Superior temporal gyrus (tissue), 1 donor: ENCODE data around the gene RAB20.
"Not testable (repeated sequence)": the region's sequence is repeated elsewhere in the genome, so short reads cannot be mapped to it uniquely, and the experiment has no call there.

Experiments
- DNase-seq: peaks from one replicate; pipeline ENCODE4 v3.0.0-alpha.2; 2016; ENCODE audit errors: extremely low spot score

RAB20 gene

GRCh38 chr13:110575322-110576069 is 14.0 kb upstream of the RAB20 start:
- DNase-seq = no peak

DNA sequence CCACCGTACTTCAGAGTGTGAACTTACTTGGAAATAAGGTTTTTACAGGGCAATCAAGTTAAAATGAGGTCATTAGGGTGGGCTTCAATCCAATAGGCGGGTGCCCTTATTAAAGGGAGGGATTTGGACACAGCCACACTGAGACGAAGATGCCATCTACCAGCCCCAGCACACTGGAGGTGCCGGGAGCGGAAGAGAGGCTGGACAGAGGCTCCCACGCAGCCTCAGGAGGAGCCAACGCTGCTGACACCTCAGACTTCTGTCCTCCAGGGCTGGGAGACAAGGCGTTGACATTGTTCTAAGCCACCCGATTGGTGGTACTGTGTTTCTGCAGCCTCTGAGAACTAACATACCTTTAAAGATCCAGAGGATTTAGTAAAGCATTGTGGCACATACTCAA is 12.6 kb upstream of the RAB20 start:
- DNase-seq = no peak

DNA sequence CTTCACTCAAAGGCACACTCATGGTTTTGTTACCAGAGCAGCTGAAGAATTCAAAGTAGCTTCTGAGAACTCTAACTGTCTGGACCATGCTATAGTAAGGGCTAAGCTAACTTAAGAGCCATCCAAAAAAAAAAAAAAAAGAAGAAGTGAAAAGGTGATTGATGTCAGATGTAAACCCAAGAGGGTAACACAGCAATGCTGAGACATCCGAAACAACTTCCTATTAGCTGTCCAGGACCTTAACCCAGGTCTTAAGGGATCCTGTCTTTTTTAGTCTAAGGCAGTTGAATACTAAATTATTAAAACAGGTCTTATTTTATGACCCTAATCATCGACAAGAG is 11.2 kb upstream of the RAB20 start:
- DNase-seq = no peak

- no peak for DNase-seq
These were observed 10.6 kb upstream of the RAB20 start for GRCh38 chr13:110571896-110572777.

DNA sequence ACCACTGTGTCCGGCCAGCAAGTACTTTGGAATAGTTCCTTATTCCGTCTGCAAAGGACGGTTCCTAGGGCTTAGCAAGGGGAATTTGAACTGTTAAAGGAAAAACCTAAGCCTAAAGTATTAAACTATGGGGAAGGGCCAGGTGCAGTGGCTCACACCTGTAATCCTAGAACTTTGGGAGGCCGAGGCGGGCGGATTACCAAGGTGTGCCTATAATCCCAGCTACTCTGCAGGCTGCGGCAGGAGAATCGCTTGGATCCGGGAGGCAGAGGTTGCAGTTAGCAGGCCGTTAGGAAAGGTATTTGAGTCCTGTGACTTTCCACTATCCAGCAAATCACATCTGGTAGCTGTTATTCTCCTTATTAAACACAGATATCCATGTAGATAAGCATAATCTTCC is 9.4 kb upstream of the RAB20 start:
- DNase-seq = no peak

GRCh38 chr13:110569962-110570361 is 8.4 kb upstream of the RAB20 start:
- DNase-seq = not testable (repeated sequence)

DNA sequence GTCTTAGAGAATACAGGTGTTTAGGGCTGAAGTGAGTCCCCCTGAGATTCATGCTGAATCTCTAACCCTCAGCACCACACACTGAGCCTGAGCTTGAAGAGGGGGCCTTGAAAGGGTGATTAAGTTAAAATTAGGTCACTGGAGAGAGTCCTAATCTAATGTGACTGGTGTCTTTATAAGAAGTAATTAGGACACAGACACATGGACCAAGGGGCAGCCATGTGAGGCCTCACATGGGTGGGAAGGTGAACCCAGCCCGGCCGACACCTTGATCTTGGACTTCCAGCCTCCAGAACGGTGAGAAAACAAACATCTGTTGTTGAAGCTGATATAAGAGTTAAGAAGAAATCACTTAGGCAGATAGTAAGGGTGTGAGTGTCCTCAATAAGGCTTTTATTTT is 7.1 kb upstream of the RAB20 start:
- no peak for DNase-seq

DNA sequence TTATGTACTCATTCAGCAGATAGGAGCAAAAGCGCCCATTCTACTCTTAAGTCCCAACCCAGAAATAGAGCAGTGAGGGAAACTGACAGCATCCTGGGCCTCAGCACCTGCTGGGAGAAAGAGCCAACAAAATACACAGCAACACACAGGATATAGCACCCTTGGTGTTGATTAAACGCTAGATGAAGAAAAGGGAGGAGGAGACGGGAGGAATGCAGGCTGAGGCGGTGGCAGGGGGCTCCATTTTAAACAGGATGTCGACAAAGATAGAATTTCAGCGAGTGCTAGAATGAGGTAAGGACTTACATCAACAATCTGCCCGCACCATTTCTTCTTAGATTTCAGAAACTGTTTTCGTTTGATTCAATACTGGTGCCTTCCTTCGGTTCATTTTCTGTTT is 4.6 kb upstream of the RAB20 start:
- no peak for DNase-seq

- DNase-seq = no peak
These were observed 3.8 kb upstream of the RAB20 start for GRCh38 chr13:110565296-110565695.

- DNase-seq = no peak
These were observed 3.0 kb upstream of the RAB20 start for GRCh38 chr13:110564472-110564985.

- no peak for DNase-seq
These were observed 1.9 kb upstream of the RAB20 start for GRCh38 chr13:110563463-110563774.

- no peak for DNase-seq
These were observed 1.4 kb upstream of the RAB20 start for GRCh38 chr13:110562696-110563462.

- no peak for DNase-seq
These were observed 595 bp upstream of the RAB20 start for GRCh38 chr13:110562036-110562597.

DNA sequence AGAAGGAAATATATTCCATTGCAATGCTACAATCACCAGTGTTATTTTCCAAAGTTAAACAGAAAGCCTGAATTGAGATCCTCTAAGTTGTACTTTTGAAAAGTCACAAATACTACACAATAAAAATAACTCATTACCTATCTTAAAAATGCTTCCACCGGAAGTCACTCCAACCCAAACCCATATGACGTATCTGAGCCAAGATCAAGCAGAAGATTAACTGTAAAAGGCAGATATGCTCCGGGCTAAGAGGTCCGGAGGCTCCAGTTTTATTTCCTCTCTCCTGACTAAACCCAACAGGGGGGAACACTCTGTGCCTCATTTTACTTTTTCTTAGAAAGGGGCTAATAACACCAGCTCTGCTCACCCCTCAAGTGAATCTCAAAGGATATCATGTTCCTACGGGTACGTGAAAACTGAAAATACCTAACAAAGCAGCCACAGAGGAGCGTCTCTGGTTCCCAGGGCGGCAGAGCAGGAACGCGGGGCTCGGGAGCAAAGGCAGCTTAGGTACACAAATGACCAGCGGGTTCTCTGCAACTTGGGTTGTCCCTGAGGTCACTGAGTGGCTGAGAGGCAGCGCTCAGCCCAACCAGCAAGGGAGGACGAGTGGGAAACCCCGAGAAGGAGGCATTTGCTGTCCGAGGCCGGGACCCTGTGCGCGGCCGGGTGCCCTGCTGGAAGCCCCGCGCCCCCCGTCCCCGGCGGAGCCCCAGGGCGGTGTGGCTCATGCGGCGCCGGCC is 750 bp downstream of the RAB20 start:
- DNase-seq = no peak

GRCh38 chr13:110559986-110560385 is 1.5 kb downstream of the RAB20 start:
- DNase-seq = no peak

- DNase-seq = no peak
These were observed 2.0 kb downstream of the RAB20 start for GRCh38 chr13:110559429-110559943.

DNA sequence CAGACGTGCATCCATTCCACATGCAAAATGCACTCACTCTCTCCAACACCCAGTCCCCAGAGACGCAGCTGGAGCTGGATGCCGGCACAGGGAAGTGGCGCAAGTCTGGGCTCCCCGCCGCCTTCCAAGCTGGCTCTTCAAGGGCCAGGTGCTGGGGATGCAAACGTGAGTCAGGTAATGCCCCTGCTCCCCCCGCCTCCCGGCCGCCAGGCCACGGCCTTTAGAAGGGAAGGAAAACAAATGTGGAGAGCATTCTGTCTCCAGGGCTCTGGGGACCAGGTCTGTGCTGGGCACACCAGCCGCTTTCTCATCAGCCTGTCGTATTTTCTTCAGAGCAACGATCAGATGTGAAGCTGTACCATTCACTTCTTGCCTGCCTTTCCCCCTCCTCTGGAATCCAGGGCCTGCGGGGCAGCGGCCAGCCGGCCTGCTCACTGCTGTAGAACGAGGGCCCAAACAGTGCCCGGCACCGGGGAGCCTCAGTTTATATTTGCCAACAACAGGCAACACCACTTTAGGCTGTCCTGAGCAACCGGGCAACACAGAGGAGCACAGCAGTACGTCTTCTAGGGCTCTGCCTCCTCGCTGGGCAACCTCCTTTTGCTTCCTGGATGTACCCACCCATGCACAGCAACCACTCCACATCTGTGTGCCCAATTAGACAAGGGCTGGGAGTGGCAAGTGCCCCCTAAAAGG is 3.8 kb downstream of the RAB20 start:
- no peak for DNase-seq

DNA sequence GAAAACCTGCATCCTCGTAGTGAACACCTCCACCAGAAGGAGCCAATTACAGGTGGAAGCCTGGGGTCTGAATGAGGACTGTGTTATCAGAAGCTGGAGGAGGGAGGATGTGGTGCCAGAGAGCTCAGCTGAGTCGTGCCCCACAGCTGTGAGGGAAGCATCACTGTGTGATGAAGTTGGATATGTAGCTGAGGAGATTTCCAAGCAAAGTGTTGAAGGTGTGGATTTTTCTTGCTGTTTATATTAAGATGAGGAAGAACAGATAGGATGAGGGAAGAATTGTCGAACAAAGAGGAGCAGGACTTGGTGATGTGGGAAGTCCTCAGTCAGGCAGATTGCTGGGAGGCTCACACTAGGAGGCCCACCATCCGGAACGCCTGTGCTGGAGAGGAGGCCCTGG is 4.4 kb downstream of the RAB20 start:
- DNase-seq = no peak

- DNase-seq = no peak
These were observed 5.3 kb downstream of the RAB20 start for GRCh38 chr13:110556224-110556606.

GRCh38 chr13:110555601-110556223 is 5.8 kb downstream of the RAB20 start:
- no peak for DNase-seq
